Measurements from ENCODE around the gene STAG3.

GRCh38 chr7:100157334-100158228, 20.1 kb upstream of the STAG3 start:
- TF ChIP-seq CTCF (conservative IDR thresholded peaks at IDR 0.05; ENCODE audit: low read length) (no peak), EZH2phosphoT487 (IDR thresholded peaks at IDR 0.05; ENCODE audit: borderline replicate concordance) (no peak)
